ENCODE measurements around the gene SLC25A20.

Gene SLC25A20

DNA sequence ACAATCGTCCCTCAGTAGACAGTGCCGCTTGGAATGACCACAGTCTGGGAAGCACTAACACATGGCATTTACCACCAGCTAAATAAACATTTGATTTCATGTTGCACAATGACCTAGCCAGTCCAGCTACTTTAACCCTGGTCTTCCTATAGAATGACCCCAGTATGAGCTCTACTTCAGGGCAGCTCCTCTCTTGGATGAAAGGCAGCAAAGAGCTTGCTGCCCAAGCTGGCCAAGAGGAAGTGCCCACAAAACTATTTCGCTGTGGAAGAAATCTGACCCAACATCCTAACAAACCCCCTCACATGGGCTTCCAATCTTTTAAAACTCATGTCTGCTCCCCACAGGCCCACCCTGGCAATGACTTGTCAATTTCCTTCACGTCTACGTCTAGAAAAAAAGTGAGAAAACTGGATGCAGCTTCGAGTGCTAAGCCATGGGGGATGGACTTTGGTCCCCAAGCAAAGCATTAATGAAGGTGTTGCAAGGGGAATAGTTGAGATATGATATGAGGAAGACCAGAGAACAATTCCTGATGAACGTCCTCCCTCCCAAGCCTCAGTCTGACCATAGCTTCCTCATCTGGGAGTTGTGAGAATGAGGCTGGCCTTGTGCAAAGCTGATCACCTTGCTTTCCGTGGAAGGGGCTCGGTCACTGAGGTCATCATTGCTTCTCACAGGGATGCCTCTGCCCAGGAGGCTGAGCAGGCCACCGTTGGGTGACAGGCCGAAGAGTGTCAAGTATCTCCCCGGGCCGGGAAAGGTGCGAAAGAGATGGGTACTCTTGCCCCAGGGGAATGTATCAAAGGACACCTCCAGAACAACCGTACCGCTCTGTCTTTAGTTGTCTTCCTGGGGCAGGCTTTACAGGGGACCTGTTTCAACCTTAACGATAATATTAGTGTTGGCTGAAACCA lies 964 bp downstream of the SLC25A20 start:
- no peak for DNase-seq

DNA sequence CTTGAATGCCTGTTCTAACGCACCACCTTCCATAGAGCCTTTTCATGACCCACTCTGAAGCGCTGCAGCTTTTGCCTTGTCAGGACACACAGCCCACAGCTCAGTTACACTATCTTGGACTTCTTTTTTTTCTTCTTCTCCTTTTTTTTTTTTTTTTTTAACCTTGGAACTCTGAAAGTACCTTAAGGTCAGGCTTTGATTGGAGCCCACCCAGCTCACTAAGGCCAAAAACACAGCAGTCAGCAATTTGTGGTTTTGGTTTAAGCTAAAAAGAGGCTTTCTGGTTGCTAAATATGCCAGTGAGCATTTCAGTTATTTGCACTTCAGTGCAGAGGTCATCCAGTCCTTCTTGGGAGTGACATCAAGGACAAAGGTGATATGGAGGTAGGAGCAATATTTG lies 1.7 kb downstream of the SLC25A20 start:
- DNase-seq: no peak

DNA sequence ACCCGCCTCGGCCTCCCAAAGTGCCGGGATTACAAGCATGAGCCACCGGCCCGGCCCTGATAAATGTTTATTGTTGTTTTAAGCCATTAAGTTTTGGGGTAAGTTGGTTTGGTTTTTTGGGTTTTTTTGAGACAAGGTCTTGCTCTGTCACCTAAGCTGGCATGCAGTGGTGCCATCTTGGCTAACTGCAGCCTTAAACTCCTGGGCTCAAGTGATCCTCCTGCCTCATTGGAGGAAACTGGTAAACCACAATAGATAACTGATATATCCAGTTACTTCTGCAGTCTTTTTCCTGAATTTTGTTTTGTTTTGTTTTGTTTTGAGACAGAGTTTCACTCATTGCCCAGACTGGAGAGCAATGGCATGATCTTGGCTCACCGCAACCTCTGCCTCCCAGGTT lies 4.2 kb downstream of the SLC25A20 start:
- DNase-seq: no peak

DNA sequence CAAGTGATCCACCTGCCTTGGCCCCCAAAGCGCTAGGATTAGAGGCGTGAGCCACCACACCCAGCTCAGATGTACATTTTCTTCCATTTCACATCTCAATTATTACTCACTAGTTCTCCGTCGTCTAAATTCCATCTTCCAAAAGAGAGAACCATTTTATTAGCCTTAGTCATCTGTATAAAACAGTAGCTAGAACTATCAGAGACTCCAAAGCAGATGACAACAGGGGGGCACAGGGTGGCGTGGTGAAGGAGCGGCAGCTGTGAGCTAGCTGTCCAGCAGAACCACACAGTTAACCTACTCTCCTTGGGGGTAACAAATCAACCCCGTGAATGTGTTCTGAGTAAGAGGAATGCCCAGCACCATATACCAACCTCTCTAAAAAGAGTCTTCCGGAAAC lies 7.1 kb downstream of the SLC25A20 start:
- no peak for DNase-seq

DNA sequence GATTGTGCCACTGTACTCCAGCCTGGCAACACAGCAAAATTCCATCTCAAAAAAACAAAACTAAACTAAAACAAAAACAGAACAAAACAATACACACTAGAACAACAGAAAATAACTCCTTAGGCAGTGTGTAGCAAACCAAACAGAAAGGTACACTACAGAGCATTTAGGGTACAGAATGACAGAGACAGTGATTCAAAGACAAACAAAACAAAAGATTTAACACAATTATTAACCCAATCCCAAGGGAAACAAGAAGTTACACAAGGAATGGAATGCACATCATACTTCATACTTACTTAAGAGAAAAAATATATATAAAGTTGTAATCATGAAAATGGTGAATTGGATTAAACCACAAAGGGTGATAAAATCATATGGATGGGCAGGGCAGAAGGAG lies 12.9 kb downstream of the SLC25A20 start:
- no peak for DNase-seq

DNA sequence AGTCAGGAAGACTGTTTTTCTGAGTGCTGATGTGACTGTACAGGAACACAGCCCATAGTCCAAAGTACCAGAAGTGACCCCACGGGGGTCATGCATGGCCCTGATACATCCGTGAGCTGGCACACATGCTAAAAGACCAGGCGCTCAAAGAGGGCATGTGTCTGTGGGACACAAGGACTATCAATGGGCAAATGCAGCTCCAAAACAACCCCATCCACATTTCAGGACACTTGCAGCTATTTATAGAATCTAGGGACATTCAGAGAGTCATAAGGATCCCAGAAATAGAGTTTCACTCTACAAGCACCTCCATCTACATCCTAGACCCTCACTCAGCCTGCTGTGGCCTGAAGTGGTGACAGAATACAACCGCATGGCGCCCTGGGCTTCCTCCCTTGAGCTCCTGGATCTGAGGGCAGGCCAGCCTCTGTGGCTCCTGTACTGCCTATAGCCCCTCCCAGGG lies 17.0 kb downstream of the SLC25A20 start:
- no peak for DNase-seq

DNA sequence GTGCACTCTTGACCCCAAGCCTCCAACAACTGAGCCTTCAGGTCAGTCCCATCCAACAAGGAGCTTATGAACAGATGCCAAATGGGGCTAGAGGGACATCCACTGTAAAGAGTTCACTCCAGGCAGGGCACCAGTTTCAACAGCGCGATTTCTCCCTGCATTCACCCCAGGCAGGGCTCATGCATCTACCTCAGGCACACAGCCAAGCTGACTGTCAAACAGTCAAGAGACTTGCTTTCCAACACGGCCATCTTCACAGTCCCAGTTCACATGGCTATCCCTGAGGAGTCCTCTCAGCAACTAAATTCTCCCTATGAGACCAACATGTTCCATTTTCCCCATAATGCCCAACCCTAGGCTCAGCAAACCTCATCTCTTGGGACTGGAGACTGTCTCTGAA lies 17.7 kb downstream of the SLC25A20 start:
- DNase-seq: no peak

DNA sequence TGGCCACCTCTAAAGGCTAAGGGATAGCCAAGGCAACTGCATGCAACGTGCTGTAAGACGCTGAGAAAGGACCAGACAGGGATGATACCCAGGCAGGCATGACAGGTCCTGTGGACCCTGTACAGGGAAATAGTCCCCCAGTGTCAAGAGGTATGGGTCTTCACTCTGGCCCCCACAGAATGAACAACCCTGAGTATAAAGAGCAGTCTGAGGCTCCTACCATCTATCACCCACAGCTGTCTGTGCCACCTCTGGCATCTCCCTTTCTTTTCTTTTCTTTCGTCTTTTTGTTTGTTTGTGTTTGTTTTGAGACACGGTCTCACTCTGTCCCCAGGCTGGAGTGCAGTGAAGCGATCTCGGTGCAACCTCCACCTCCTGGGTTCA lies 18.7 kb downstream of the SLC25A20 start:
- DNase-seq: no peak

DNA sequence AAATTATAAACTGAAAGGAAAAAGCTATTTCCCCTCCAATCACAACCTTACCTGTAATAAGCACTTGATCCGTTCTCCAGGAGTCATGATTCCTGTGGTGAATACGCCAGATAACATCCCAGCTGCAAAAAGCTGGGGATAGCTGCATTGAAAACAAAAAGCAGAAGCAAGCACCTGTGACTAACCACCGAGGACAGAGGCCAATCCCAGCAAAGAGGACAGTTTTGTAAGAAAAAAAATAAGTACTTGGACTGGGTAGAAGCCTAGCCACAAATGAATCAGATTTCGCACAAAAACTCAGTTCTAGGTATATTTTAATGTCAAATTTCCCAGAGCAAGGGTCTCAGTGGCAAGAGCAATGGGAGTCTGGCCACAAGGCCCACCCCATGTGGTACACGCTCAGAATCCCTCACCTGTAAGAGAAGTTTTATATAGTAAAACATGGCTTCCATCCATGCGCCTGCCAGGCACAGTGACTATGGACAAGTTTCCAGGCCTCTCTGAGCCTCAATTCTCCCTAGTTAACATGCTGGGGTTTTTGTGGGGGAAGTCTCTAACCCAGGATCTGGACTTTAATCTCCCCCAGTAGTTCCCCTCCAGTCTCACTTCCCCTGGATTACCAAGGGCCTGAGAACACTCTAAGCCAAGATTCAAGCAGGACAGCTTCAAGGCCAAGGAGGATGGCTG lies 19.2 kb downstream of the SLC25A20 start:
- no peak for DNase-seq

DNA sequence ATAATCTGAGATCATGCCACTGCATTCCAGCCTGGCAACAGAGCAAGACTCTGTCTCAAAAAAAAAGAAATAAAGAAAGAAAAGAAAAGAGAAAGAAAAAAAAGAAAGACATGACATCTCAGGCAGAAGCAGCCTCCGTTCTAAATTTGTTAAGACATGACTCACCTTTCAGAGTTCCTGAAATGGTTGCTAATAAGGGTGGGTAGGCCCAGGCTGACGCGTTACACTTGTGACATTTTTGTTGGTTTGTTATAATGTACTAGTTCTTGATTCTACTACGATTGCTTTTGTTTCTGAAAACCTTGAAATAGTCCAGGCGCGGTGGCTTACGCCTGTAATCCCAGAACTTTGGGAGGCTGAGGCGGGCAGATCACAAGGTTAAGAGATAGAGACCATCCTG lies 21.0 kb downstream of the SLC25A20 start:
- no peak for DNase-seq

DNA sequence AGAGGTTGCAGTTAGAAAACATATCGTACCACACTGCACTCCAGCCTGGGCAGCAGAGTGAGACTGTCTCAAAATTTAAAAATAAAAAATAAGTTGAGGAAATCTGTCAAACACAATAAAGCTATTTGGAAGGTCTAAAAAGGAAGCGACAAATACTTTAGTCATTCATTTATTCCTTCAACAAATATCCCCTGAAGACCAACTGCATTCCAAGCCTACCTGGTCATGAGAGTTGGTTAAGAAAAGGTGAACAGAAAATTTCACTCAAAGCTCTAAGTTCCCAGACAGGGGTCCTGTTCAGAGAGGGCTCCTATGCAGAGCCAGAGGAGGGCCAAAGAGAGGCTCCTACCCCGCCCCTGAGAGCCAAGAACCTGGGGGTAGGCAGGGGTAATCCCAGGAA lies 35.6 kb downstream of the SLC25A20 start:
- DNase-seq: no peak

DNA sequence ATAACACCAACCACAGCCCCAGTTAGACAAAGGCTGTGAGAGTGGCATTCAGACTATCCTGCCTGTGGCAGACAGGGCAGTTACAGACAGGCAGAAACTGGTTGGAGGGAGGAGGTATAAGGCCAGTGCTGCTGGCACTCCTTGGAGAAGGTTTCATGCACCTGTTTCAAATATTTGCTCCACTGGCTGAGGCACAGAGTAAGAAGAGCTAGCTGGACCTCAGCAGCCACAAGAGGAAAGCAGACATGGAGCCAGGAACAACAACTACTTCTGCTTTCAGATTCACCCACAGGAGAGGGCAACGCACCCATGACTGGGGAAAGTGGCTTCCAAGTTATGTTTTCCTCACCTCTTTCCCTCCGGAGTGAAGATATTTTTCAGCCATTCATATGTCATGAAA lies 39.5 kb downstream of the SLC25A20 start:
- no peak for DNase-seq

DNA sequence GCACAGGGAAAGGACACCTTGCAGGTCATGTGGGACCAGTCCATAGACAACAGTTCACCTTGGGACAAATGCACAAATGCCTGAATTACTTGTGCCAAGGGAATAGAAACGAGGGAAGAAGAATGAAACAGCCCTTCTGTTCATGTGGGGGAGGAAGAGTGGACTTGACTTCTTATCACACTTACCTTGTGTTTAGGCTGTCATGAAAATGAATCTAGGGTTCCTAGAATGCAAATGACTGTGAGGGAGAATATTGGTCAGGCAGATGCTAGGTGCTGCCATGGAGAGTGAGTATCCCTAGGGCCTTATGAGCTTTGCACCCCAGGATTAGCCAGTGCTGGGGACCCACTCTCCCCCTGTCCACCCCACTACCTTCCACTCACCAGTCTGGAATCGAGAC lies 40.0 kb downstream of the SLC25A20 start:
- DNase-seq: no peak

DNA sequence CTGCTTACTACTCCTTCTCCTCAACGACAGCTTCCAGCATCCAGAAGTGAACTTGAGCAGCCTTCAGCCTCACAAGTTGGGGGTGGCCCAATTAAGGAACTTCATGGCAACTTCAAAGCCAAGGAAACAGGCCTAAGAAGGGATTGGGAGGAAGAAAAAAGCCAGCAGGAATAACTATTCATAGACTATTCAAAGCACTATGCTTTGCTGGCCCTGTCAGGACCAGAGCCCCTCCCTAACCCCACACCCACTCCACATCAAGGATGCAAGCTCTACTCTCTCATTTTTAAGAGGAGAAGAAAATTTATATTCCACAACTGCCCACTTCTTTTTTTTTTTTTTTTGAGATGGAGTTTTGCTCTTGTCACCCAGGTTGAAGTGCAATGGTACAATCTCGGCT lies 41.0 kb downstream of the SLC25A20 start:
- DNase-seq: no peak

DNA sequence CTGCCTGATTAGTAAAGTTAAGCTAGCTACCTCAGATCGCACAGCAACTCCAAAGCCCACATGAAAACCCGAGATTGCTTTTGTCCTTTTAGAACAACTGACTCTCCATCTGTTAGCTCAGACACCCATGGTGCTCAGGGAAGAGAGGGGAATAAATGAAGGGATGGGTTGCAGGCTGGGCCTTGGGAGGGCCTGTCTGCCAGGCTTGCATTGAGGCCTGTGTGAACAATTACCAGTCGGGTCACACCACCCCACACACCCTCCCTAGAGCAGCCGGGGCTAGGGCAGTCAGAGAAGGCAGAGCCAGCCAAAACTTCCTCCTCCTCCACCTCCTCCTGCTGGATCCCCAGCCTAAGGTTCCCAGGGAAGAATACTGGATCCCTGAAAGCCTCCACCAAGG lies 42.2 kb downstream of the SLC25A20 start:
- DNase-seq: no peak

DNA sequence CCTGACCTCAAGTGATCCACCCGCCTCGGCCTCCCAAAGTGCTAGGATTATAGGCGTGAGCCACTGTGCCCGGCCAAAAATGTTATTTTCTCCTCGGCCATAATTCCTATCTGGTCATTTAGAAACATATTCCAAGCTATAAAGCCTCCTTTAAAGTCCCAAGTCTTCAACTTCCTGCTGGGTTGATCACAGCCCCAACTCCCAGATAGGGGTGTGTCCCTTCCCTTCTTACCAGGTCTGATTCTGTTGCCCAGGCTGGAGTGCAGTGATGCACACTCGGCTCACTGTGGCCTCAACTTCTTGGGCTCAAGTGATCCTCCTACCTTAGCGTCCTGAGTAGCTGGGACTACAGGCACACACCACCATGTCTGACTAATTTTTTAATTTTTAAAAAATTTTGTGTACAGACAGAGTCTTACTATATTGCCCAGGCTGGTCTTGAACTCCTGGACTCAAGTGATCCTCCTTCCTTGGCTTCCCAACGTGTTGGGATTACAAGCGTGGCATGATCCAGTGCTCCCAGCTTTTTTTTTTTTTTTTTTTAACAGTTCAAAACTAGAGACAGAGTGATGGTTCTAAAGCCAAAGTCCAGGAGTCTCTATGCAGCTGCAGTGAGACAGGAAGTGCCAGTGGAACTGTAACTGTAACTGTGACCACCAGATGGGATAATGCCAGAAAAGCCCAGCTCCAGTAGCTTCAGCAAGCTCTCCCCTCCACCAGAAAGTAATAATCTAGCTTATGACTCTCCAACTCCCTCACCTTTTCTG lies 42.8 kb downstream of the SLC25A20 start:
- no peak for DNase-seq

DNA sequence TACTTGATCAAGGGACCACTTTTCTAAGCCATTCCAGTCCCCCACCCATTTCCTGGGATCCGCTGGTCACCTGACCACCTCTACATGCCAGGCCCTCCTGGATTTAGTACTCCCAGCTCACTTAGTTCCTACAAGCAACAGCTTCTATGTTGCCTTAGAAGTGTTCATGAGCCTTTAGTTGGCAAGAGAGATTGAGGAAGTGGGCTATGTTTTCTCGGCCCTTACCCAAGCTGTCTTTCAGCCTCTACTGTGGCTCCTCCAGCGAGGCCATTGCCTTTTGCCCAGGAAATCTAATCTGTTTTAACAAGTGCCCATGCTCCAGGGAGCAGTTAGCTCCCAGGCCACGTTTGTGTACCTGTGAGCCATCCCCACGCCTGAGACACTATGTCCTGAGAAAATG lies 46.5 kb downstream of the SLC25A20 start:
- DNase-seq: no peak

DNA sequence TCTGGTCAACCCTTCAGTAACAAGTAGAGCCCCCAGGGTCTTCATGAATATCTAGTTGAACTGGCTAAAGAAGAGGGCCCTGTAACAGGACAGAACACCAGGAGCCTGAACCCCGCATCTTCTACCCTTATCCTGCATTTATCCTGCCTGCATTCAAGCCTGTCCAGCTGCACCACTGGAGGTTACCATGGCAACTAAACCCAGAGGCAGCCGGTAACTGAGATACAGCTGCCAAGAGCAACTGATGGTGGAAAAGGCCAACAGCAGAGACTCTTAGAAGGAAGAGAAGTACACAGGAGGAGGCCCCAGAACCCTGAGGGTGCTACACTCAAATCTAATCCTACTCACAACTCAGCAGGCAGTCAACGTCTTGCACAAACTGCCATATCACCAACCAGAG lies 47.3 kb downstream of the SLC25A20 start:
- no peak for DNase-seq

DNA sequence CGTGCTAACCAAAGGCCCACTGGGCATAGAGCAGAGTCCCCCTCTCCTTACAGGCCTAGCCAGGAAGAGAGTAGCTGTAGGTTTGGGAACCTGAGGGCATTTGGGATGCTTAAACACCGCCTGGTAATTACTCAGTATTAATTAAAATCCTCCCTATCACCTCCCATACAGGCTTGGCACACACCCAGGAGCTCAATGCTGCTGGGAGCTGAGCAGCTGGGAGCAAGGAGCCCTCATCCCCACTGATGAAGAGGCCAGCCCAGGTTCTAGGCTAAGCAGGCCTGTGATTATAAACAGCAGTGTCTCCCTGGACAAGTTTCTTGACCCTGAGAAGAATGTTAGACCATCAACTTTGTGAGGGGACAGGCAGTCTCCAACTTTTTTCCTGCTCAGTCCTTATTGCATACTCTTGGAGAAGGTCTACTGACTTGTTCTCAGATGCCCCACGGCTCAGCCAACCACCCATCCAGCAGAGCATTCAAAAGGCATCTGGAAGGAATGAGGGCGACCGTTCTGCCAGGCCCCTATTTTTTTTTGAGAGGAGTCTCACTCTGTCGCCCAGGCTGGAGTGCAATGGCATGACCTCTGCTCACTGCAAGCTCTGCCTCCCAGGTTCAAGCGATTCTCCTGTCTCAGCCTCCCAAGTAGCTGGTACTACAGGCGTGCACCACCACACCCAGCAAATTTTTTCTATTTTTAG lies 49.7 kb downstream of the SLC25A20 start:
- no peak for DNase-seq

DNA sequence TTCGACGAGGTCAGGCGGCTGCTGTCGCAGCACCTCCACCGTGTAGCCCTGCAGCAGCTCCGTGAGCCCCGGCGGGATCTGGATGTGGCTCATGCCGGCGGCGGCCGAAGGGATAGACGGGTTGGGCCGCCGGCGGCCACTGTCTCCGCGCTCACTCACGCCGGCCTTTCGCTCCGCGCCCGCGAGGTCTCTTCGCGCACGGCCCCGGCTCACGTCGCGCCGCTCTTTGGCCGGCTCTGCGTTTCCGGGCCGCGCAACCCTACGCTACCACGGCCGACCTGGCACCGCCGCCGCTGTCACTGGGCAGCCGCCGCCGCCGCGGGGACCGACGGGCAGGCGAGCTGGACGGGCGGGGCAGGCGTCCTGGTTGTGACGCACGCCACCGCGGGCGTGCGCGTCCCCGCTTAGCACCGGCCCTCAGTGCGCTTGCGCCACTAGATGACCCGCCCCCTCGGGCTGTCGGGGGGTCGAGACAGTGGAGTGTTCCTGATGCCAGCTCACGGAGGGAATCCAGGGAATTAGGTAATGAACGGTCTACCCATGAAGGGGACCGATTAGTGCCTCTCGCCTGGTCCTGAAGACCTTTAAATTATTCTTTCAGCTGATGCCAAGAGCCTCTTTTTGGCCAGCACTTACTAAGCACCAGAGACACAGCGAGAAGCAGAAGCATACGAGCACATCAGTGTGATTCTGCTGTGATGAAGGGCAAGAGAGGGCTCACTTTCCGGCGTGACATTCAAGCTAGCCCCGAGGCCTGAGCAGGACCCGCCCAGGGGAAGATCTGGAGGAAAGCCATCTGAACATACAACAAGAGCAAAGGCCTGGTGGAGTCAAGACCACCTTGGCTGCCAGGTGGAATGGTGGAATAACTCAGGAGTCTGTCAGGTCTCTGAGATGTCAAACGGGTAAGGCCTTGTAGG lies 50.9 kb downstream of the SLC25A20 start, which contains the start of gene PRKAR2A:
PRKAR2A (minus strand) TSS at position 371 of the 920 bp plus-strand sequence; CDS start at position 93, 278 bp downstream.
- peak; percentile 91 for DNase-seq

DNA sequence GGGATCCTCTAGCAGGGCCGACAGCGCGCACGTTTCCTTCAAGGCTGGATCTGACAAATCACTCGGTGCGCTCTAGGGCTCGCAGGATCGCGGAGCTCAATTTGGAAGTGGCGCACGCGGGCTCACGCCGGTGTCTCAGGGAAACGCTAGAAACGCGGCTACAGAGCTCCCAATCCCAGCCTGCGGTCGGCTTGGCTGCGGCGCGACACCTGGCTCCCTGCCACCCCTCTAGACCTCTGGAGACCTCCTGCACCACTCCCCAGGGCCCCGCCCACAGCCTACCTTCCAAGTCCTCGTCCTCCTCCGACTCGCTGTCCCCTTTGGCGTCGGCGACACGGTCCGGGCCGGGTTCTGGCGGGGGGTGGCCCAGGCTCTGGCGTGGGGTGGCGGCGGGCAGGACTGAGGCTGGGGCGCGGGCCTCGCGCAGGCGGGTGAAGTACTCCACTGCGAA lies 51.6 kb downstream of the SLC25A20 start:
- peak; percentile 80 for DNase-seq

DNA sequence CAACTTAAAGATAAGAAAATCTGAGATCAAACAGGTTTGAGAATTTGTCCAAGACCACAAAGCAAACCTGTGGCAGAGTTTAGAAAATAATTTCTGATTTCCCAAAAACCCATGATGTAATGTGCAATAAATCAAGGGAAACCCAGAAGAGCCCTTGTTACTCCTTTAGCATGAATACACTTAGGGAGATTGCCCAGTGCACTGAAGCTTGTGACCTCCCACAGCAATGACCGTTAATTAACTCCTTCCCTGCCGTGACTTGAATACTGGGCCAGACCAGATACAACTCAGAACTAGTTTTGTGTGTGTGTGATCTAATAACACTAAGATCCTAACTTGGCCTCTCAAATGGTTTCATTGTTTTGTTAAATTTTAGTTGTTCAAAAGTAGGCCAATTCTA lies 53.5 kb downstream of the SLC25A20 start:
- DNase-seq: peak; percentile 17

Data from activated CD8-positive, alpha-beta memory T cell treated with anti-CD3 and anti-CD28 coated beads, Interleukin-2, amount 50 U/mL, for 48 hours (primary cell).